GM12872 (cell line): Measurements from ENCODE around the gene ADK.

Source experiments
- CTCF ChIP-seq: IDR thresholded peaks from 3 replicates; pipeline ENCODE4 v1.5.1; 2011; ENCODE audit warnings: low read depth, mild to moderate bottlenecking, low read length, moderate library complexity; ENCODE audit not compliant: insufficient read depth

ADK gene

DNA sequence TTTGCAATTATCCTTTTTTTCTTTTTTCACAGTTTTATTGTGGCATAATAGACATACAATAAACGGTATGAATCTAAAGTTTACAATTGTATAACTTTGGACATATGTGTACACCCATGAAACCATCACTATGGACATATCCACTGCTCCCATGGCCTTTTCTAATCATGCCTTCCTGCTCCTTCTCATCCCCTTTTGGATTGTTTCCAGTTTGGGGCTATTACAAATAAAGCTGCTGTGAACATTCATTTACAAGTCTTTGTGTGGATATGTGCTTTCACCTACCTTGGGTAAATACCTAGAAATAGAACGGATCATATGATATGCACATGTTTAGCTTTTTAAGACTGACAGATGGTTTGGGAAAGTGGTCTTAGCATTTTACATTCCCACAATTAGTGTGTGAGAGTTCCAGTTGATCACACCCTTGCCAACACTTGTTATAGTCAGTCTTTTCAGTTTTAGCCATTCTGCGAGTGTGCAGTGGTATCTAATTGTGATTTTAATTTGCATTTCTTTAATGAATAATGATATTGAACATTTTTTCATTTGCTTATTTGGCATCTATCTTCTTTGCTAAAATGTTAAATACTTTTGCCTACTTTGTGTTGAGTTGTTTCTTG is 554.4 kb downstream of the ADK start:
- TF ChIP-seq CTCF = no peak

DNA sequence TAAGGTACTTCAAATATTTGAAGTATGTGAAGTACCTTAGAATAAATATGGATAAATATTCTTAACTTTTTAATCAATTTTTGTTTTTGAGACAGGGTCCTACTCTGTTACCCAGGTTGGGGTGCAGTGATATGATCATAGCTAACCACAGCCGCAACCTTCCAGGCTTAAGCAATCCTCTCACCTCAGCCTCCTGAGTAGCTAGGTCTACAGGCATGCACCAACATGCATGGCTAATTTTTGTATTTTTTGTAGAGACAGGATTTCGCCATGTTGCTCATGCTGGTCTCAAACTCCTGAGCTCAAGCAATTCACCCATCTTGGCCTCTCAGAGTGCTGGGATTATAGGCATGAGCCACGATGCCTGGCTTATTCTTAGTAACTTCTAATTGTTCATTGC is 555.9 kb downstream of the ADK start:
- TF ChIP-seq CTCF = no peak

DNA sequence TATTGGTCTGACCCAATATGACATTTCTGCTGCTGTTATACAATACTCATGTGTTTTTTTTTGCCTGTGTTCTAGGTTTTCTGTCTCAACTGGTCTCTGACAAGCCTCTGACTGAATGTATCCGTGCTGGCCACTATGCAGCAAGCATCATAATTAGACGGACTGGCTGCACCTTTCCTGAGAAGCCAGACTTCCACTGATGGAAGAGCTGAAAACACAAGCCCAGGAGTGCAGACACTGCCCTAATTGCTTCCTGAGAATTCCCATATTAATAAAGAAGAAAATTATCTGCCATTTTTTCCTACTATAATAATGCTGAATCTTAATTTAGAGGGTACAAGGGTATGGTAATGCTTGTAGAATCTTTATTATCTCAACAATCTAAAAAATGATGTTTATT is 557.2 kb downstream of the ADK start:
- no peak for TF ChIP-seq CTCF

DNA sequence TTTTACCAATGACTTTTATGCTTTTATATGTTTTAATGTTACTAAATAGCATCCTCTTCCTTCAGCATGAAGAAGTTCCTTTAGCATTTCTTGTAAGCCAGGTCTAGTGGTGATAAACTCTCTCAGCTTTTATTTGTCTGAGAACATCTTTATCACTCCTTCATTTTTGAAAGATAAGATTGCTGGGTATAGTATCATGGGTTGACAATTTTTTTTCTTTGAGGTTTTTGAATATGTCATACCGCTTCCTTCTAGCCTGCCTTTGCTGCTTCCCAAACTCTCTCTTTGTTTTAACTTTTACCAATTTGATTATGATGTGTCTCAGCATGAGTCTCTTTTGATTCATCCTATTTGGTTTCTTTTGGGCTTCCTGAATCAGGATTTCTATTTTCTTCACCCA is 567.2 kb downstream of the ADK start:
- no peak for TF ChIP-seq CTCF

DNA sequence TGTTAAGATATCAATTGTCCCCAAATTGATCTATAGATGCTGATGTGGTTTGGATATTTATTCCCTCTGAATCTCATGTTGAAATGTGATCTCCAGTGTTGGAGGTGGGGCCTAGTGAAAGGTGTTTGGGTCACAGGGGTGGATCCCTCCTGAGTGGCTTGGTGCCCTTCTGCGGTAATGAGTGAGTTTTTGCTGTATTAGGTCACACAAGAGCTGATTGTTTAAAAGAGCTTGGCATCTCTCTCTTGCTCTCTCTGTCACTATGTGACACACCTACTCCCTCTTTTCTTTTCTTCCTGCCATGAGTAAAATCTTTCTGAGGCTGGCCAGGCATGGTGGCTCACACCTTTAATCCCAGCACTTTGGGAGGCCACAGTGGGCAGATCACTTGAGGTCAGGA is 577.2 kb downstream of the ADK start:
- no peak for TF ChIP-seq CTCF

DNA sequence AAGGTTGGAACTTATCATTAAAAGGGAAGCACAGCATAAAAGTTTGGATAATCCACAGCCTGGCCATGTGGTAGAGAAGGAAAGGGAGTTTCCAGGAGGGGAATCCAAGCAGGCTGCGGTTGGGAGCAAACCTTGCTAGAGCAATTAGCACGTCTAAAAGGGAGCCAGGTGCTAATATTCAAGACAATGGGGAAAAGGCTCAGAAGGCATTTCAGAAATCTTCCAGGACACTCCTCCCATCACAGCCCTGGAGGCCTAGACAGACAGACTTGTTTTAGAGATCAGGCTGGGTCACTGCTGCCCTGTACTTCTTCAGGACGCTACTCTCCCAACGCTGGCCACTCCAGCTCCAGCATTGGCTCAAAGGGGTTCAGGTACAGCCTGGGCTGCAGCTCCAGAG is 579.2 kb downstream of the ADK start:
- TF ChIP-seq CTCF = no peak

GRCh38 chr10:74733612-74734011 is 582.6 kb downstream of the ADK start:
- no peak for TF ChIP-seq CTCF
